Measurements from ENCODE around the gene AK5.

DNA sequence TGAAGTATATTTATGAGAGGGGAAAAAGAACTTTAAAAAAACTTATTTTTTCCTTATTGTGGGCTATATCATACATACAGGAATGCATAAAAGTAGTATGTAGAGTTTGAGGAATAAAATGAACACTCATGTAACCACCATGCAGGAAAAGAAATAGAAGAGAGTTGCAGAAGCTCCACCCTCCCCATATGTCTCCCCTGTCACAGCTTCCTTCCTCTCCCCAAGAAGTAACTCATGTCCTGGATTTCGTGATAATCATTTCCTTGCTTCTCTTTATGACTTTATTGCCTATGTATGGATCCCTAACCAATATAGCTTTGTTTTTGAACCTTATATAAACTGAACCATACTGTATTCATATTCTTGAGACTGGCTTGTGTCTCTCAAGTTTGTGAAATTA, 274.2 kb downstream of the AK5 start:
- TF ChIP-seq, protein P1, sequence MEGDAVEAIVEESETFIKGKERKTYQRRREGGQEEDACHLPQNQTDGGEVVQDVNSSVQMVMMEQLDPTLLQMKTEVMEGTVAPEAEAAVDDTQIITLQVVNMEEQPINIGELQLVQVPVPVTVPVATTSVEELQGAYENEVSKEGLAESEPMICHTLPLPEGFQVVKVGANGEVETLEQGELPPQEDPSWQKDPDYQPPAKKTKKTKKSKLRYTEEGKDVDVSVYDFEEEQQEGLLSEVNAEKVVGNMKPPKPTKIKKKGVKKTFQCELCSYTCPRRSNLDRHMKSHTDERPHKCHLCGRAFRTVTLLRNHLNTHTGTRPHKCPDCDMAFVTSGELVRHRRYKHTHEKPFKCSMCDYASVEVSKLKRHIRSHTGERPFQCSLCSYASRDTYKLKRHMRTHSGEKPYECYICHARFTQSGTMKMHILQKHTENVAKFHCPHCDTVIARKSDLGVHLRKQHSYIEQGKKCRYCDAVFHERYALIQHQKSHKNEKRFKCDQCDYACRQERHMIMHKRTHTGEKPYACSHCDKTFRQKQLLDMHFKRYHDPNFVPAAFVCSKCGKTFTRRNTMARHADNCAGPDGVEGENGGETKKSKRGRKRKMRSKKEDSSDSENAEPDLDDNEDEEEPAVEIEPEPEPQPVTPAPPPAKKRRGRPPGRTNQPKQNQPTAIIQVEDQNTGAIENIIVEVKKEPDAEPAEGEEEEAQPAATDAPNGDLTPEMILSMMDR (IDR thresholded peaks at IDR 0.05) = no peak
- TF ChIP-seq POLR2A (IDR thresholded peaks at IDR 0.05) = no peak
